Measurements from ENCODE around the gene GABRA5.
"Not testable (repeated sequence)": the region's sequence is repeated elsewhere in the genome, so short reads cannot be mapped to it uniquely, and the experiment has no call there.

Gene GABRA5

GRCh38 chr15:26866298-26867199, at the start of gene GABRA5:
Gene GABRA5 (plus strand): TSS chr15:26867062. CDS start chr15:26869249, 2,187 bp downstream.
- DNase-seq (ENCODE audit: low spot score) = peak; percentile 81

DNA sequence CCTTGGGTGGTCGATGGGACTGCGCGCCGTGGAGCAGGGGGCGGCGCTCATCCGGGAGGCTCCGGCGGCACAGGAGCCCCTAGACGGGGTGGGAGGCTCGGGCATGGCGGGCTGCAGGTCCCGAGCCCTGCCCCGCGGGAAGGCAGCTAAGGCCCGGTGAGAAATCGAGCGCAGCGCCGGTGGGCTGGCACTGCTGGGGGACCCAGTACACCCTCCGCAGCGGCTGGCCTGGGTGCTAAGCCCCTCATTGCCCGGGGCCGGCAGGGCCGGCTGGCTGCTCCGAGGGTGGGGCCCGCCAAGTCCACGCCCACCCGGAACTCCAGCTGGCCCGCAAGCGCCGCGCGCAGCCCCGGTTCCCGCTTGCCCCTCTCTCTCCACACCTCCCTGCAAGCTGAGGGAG, 35.7 kb upstream of the GABRA5 start:
- not testable (repeated sequence) for DNase-seq (ENCODE audit: low spot score)

GRCh38 chr15:26831951-26832350, 34.9 kb upstream of the GABRA5 start:
- no peak for DNase-seq (ENCODE audit: low spot score)

GRCh38 chr15:26838742-26839460, 28.0 kb upstream of the GABRA5 start:
- peak; percentile 82 for DNase-seq (ENCODE audit: low spot score)

GRCh38 chr15:26841514-26841913, 25.3 kb upstream of the GABRA5 start:
- no peak for DNase-seq (ENCODE audit: low spot score)

DNA sequence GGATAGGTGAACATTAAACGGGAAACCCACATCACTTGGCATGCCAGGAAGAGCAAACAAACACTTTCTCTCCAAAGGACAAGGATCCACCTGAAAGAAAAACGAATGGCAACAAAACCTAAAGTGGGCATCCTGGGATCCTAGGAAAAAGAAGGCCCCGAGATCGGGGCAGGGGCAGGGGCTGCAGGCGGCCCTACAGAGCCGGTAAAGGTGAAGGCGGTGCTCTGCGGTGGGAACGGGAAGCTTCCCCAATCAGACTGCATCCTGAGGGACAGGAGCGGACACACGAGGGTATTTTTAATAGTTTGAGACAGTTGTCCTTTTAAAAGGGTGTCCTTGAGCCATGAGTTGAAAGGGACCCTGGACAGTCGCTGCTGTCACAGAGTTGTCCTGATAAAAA, 24.9 kb upstream of the GABRA5 start:
- DNase-seq (ENCODE audit: low spot score) = no peak

- no peak for DNase-seq (ENCODE audit: low spot score)
Measured at GRCh38 chr15:26842391-26842790, 24.5 kb upstream of the GABRA5 start.

DNA sequence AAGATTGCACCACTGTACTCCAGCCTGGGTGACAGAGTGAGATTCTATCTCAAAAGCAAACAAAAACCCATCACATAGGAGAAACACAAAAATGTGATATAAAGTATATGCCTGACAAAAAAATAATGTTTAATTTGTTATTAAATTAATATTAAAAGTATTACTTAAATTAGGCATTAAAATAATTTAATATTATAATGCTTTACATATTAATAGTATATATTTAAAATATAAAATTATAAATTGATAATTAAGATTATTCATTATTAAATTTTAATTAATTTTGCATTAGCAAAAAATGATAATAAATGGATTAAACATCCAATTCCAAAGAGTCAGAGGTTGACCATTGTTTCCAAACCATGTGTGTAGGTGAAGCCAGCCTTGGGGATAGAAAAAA, 22.0 kb upstream of the GABRA5 start:
- DNase-seq (ENCODE audit: low spot score) = no peak

DNA sequence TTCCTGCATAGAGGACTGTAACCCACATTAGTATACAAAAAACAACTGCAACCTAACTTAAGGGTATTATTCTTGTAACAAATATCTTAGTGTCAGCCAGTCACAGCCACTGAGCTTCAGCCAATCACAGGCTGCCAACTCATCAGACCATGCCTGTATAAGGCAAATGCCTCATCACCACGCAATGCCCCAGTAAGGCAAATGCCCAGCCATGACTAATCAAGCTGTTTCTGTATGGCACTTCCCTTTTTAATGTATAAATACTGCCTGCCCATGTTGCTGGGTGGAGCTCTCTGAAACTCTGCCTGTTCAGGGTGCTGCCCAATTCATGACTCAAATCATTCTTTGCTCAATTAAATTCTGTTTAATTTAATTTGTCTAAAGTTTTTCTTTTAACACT, 18.4 kb upstream of the GABRA5 start:
- no peak for DNase-seq (ENCODE audit: low spot score)

DNA sequence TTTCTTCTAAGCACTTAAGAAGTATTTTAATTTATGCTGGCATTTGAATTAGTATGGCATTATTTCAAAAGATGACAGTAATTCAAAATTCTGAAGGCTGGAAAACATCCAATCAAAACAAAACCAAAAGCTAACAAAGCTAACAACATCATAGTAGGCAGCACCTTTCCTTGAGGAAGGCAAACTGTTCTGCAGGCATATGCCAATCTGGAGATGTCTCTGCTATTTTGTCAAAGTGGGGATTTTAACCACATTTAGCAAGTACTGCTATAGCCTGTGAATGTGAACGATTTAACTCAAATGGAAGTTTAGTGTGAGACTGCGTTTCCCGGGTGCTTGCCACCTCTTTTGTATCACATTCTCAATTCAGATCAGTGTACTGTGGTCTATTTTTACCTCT, 16.7 kb upstream of the GABRA5 start:
- DNase-seq (ENCODE audit: low spot score) = no peak

- no peak for DNase-seq (ENCODE audit: low spot score)
Measured at GRCh38 chr15:26852980-26853379, 13.9 kb upstream of the GABRA5 start.

DNA sequence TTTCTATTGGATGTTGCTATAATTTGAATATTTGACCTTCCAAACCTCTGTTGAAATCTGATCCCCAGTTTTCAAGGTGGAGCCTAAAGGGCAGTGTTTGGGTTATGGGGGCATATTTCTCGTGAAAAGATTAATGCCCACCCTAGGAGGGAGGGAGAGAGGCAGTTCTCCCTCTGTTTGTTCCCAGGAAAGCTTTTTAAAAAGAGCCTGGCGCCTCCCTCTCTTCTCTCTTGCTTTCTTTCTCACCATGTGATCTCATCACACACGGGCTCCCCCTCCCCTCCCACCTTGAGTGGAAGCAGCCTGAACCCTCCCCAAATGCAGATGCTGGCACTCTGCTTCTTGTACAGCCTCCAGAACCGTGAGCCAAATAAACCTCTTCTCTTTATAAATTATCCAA, 12.4 kb upstream of the GABRA5 start:
- no peak for DNase-seq (ENCODE audit: low spot score)

DNA sequence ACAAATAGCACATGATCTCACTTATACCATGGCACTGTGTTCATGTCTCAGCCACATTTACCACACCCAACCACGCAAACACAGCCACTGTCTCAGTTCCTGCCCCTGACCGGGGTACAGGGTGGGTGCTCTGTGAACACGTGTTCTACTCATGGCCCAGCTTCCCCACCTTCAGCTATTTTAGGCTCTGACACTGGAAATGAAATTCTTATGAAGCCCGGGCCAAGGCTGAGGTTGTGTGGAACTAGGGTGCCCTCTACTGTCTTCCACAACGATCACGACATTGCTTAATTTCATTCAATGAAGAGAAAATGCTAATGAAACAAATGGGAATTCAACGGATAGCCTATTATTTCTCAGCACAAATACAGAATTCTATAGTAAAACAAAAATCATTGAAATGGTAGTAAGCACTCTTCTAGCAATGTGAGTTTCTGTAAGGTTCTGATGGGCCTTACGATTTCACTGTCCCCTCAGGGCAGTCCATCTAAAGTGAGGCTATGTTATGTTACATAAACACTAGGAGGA, 2.1 kb upstream of the GABRA5 start:
- peak; percentile 58 for DNase-seq (ENCODE audit: low spot score)

- DNase-seq (ENCODE audit: low spot score) = peak; percentile 62
Measured at GRCh38 chr15:26867200-26868007, 542 bp downstream of the GABRA5 start.

- DNase-seq (ENCODE audit: low spot score) = no peak
Measured at GRCh38 chr15:26868029-26868685, 1.3 kb downstream of the GABRA5 start.

GRCh38 chr15:26869628-26870027, 2.8 kb downstream of the GABRA5 start:
- no peak for DNase-seq (ENCODE audit: low spot score)

DNA sequence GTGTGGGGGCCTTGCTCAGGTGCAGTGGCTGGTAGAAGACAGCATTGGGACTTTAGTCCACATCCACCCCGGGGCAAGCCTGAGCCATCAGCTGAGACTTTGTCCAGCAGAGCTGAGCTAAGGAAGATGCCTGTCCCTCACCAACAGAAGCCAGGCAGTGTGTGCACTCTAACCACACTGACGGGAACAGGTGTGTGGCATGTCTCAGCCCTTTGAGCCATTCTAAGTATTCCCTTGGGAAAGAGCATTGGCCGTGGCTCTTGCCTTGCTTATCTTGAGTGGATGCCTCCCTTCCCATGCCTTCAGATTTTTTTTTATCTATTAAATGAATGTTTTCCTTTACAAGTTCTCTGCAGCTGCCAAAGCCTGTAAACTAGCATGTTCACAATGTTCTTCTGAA, 3.5 kb downstream of the GABRA5 start:
- no peak for DNase-seq (ENCODE audit: low spot score)

DNA sequence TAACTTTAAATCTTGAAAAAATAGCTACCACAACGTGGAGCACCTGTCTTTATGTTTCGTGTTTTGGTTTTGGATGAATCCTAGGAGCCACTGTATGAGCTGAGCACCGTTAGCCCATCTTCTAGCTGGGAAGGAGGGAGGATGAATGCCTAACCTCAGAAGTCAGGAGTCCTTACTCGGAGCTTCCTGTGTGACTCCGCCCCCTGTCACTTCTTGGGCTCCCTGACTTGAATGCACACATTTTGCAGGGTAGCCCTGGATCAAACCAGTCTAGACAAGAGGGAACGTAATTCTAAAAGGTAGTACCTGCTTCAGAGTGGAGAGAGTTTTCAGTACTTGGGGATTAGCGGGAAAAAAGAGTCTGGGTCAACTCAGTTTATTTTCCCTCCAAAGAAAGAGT, 5.3 kb downstream of the GABRA5 start:
- peak; percentile 40 for DNase-seq (ENCODE audit: low spot score)

DNA sequence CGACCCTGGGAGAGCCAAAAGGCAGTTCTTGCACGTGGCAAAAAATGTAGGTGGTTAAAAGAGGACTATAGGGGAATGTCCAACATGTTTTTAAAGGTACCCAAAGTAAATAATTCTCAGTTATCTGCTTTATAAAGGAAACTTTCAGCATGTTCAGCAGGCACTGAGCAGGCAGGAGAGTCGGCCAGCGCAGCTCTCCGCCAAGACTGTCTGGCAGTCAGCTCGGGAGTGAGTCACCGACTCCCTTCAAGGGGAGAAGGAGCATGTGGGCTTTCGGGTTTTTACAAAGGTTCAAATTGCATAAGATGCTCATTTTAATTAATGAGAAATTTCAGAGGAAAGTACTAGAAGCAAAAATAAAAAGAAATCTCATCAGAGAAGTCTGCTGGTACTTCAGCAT, 7.0 kb downstream of the GABRA5 start:
- DNase-seq (ENCODE audit: low spot score) = no peak

GRCh38 chr15:26874774-26875475, 8.1 kb downstream of the GABRA5 start:
- no peak for DNase-seq (ENCODE audit: low spot score)

- no peak for DNase-seq (ENCODE audit: low spot score)
Measured at GRCh38 chr15:26875476-26875850, 8.6 kb downstream of the GABRA5 start.
